Panc1 (cell line): ENCODE measurements around the gene CTSG. TPM values are rescaled to one million over a fixed set of nuclear protein-coding genes. Genes with fewer than 3 reads are reported as not detected.
"Not testable (repeated sequence)": the region's sequence is repeated elsewhere in the genome, so short reads cannot be mapped to it uniquely, and the experiment has no call there.

ENCODE experiments used
- ATAC-seq: fragments of 200-7000 bp; cut with Tn5 transposase; 2 replicates; pipeline ENCODE4 v1.9.1; 2020; ENCODE audit warnings: mild to moderate bottlenecking, moderate library complexity
- BruUV-seq: library from RNA; stranded (reverse); fragments of 400-500 nt; replicated peaks from 2 replicates; lab custom pipeline; 2021; lab: Mats Ljungman, UMichigan
- CTCF ChIA-PET: fragments of 300-600 bp; sonication (Branson Sonifier 250); formaldehyde crosslinking; loops from one replicate; lab custom pipeline; 2022; ENCODE audit warnings: antibody characterized with exemption; lab: Charles Lee
- POLR2A ChIA-PET: fragments of 300-600 bp; sonication (Branson Sonifier 250); formaldehyde crosslinking; loops from one replicate; lab custom pipeline; 2022; ENCODE audit warnings: antibody characterized with exemption; lab: Charles Lee
- DNase-seq: peaks from one replicate; pipeline ENCODE4 v3.0.0-alpha.2; 2010; ENCODE audit warnings: low read depth, low spot score
- H3K27ac ChIP-seq: 2 replicates; pipeline ENCODE4 v1.5.1; 2011; ENCODE audit warnings: mild to moderate bottlenecking, low read length, inconsistent platforms
- H3K27me3 ChIP-seq: fragments of 200-500 bp; sonication (Bioruptor generic); 2 replicates; pipeline ENCODE4 v1.6.0; 2014; ENCODE audit warnings: low read length, inconsistent platforms; ENCODE audit not compliant: control insufficient read depth, insufficient read depth
- H3K36me3 ChIP-seq: fragments of 200-500 bp; sonication (Bioruptor generic); 2 replicates; pipeline ENCODE4 v1.5.1; 2014; ENCODE audit warnings: inconsistent platforms, mild to moderate bottlenecking, low read length, moderate library complexity; ENCODE audit not compliant: control insufficient read depth, insufficient read depth
- H3K4me1 ChIP-seq: 2 replicates; pipeline ENCODE4 v1.5.1; 2011; ENCODE audit warnings: inconsistent platforms, mild to moderate bottlenecking, low read length, moderate library complexity; ENCODE audit not compliant: control insufficient read depth, insufficient read depth
- H3K4me3 ChIP-seq, 2 experiments: 2 replicates each; pipeline ENCODE4 v1.5.1; 2011 to 2012; ENCODE audit warnings: low read depth in 2 of 2, low read length in 2 of 2, mild to moderate bottlenecking in 2 of 2, inconsistent platforms in 1 of 2, moderate library complexity in 1 of 2
- H3K9me3 ChIP-seq: fragments of 200-500 bp; sonication (Bioruptor generic); 2 replicates; pipeline ENCODE4 v1.5.1; 2014; ENCODE audit warnings: low read depth, mild to moderate bottlenecking, inconsistent platforms, low read length, moderate library complexity; ENCODE audit not compliant: control insufficient read depth, insufficient read depth
- CTCF ChIP-seq: fragments of 450-650 bp; IDR thresholded peaks from 2 replicates; pipeline ENCODE4 v1.5.1; 2017; ENCODE audit warnings: mild to moderate bottlenecking
- POLR2AphosphoS5 ChIP-seq: IDR thresholded peaks from 2 replicates; pipeline ENCODE4 v1.6.1; 2012; ENCODE audit warnings: mild to moderate bottlenecking, low read depth, low read length, moderate library complexity
- REST ChIP-seq, 2 experiments: IDR thresholded peaks; 2 replicates each; pipeline ENCODE4 v1.6.1; 2011 to 2012; ENCODE audit warnings: low read depth in 2 of 2, control low read depth in 1 of 2, low read length in 1 of 2, mild to moderate bottlenecking in 1 of 2, moderate library complexity in 1 of 2; ENCODE audit not compliant: insufficient read depth in 1 of 2
- SIN3A ChIP-seq: IDR thresholded peaks from 2 replicates; pipeline ENCODE4 v1.6.1; 2012; ENCODE audit warnings: low read depth, mild to moderate bottlenecking, low read length, moderate library complexity, borderline replicate concordance; ENCODE audit not compliant: insufficient read depth
- TCF7L2 ChIP-seq: IDR thresholded peaks from 2 replicates; pipeline ENCODE4 v1.6.1; 2011; ENCODE audit warnings: mild to moderate bottlenecking, low read depth, low read length, inconsistent platforms
- in situ Hi-C: cut with HindIII; loops from 2 replicates; pipeline ENCODE4 v1.10.0; 2016; ENCODE audit warnings: low sequenced_read_pairs, low pct_unique_long_range_greater_than_20kb
- intact Hi-C: fragments of 100-400 bp; cut with micrococcal nuclease; formaldehyde crosslinking; loops from one replicate; pipeline ENCODE4 v1.10.0; 2022; ENCODE audit not compliant: unreplicated experiment
- total RNA-seq: library from RNA; stranded (reverse); gene quantifications from one replicate; pipeline ENCODE4 v1.2.1, GENCODE V29; 2021; ENCODE audit not compliant: unreplicated experiment

CTSG gene
- total RNA-seq, 1 experiment from 2014 or later = not detected

- in situ Hi-C loops, DNase-seq, CTCF ChIA-PET, H3K9me3 ChIP-seq, BruUV-seq, H3K27me3 ChIP-seq, H3K36me3 ChIP-seq, H3K4me1 ChIP-seq, intact Hi-C loops, H3K4me3 ChIP-seq, H3K27ac ChIP-seq, POLR2A ChIA-PET, ATAC-seq: not testable (repeated sequence)
Observed at GRCh38 chr14:24584402-24584801, 8.4 kb upstream of the CTSG start.

- TF ChIP-seq POLR2AphosphoS5 (no peak), REST (IDR thresholded peaks at IDR 0.05; ENCODE audit: insufficient read depth in 1 of 2, low read depth in 2 of 2, low read length in 1 of 2) (no peak), CTCF (no peak), TCF7L2 (no peak), SIN3A (no peak)
- Histone ChIP-seq H3K27ac (no peak overlapping the region), H3K9me3 (no peaks in the 10 kb centered on the region), H3K4me3 (no peak overlapping the region), H3K4me1 (no peaks in the 10 kb centered on the region), H3K27me3 (no peaks in the 10 kb centered on the region), H3K36me3 (no peaks in the 10 kb centered on the region)
- ChIA-PET CTCF (no interaction called here), POLR2A (no interaction called here)
- no TSS peak for BruUV-seq
- in situ Hi-C loops = no loop called here
- ATAC-seq (no peak), DNase-seq (no peak)
- intact Hi-C loops = no loop called here
Observed at GRCh38 chr14:24578558-24578957, 2.5 kb upstream of the CTSG start.

GRCh38 chr14:24576771-24577170 is 721 bp upstream of the CTSG start:
- BruUV-seq = no TSS peak
- in situ Hi-C loops (no loop called here), intact Hi-C loops (no loop called here)
- Histone ChIP-seq H3K4me1 (no peaks in the 10 kb centered on the region), H3K27ac (no peak overlapping the region), H3K9me3 (no peaks in the 10 kb centered on the region), H3K4me3 (no peak overlapping the region), H3K36me3 (no peaks in the 10 kb centered on the region), H3K27me3 (no peaks in the 10 kb centered on the region; the same call in 1 of the 2 replicates)
- TF ChIP-seq TCF7L2 = no peak
- no peak for TF ChIP-seq SIN3A
- TF ChIP-seq POLR2AphosphoS5 = no peak
- TF ChIP-seq REST (IDR thresholded peaks at IDR 0.05; ENCODE audit: insufficient read depth in 1 of 2, low read depth in 2 of 2, low read length in 1 of 2) = no peak
- TF ChIP-seq CTCF = no peak
- CTCF ChIA-PET = no interaction called here
- POLR2A ChIA-PET = no interaction called here
- ATAC-seq = no peak
- no peak for DNase-seq
